HG02852 (cell line): ENCODE results near the gene FAAP20.

ENCODE experiments used
- ATAC-seq: cut with Tn5 transposase; IDR thresholded peaks from one replicate; pipeline ENCODE4 v1.9.1; 2021; ENCODE audit warnings: mild to moderate bottlenecking, moderate library complexity; ENCODE audit not compliant: unreplicated experiment

Gene FAAP20

GRCh38 chr1:2180297-2181245 lies 14.0 kb downstream of the FAAP20 start:
- no peak for ATAC-seq

- no peak for ATAC-seq
These were observed 15.1 kb downstream of the FAAP20 start for GRCh38 chr1:2179283-2180013.

GRCh38 chr1:2178875-2179274 lies 15.7 kb downstream of the FAAP20 start:
- ATAC-seq = no peak

GRCh38 chr1:2177946-2178538 lies 16.5 kb downstream of the FAAP20 start:
- ATAC-seq = no peak

- ATAC-seq = no peak
These were observed 17.0 kb downstream of the FAAP20 start for GRCh38 chr1:2177541-2177940.

GRCh38 chr1:2176615-2177014 lies 18.0 kb downstream of the FAAP20 start:
- ATAC-seq = no peak

GRCh38 chr1:2175681-2176454 lies 18.7 kb downstream of the FAAP20 start:
- no peak for ATAC-seq

GRCh38 chr1:2175055-2175414 lies 19.5 kb downstream of the FAAP20 start:
- no peak for ATAC-seq

GRCh38 chr1:2174348-2175054 lies 20.1 kb downstream of the FAAP20 start:
- no peak for ATAC-seq

GRCh38 chr1:2173546-2174347 lies 20.8 kb downstream of the FAAP20 start:
- no peak for ATAC-seq

- ATAC-seq = no peak
These were observed 21.9 kb downstream of the FAAP20 start for GRCh38 chr1:2172551-2173146.

- ATAC-seq = no peak
These were observed 22.6 kb downstream of the FAAP20 start for GRCh38 chr1:2172012-2172411.

GRCh38 chr1:2170211-2170610 lies 24.4 kb downstream of the FAAP20 start:
- ATAC-seq = no peak

GRCh38 chr1:2169200-2169836 lies 25.3 kb downstream of the FAAP20 start:
- no peak for ATAC-seq

GRCh38 chr1:2168535-2168934 lies 26.0 kb downstream of the FAAP20 start:
- no peak for ATAC-seq

GRCh38 chr1:2168090-2168489 lies 26.5 kb downstream of the FAAP20 start:
- no peak for ATAC-seq

- no peak for ATAC-seq
These were observed 27.9 kb downstream of the FAAP20 start for GRCh38 chr1:2166695-2167094.

GRCh38 chr1:2166254-2166653 lies 28.3 kb downstream of the FAAP20 start:
- ATAC-seq = no peak

- no peak for ATAC-seq
These were observed 28.9 kb downstream of the FAAP20 start for GRCh38 chr1:2165646-2166045.
